ENCODE results near the gene MYO9A.
"Not testable (repeated sequence)": the region's sequence is repeated elsewhere in the genome, so short reads cannot be mapped to it uniquely, and the experiment has no call there.

Gene MYO9A

GRCh38 chr15:71880276-71880675, 237.7 kb downstream of the MYO9A start:
- H3K27ac ChIP-seq (ENCODE audit: poor library complexity, severe bottlenecking): no peak overlapping the region
- no peaks in the 10 kb centered on the region for H3K4me1 ChIP-seq (ENCODE audit: insufficient read depth, poor library complexity, severe bottlenecking)
- H3K27me3 ChIP-seq (ENCODE audit: insufficient read depth, poor library complexity, severe bottlenecking): no peaks in the 10 kb centered on the region
- no peak for TF ChIP-seq CTCF (IDR thresholded peaks at IDR 0.05; ENCODE audit: poor library complexity, severe bottlenecking)
- DNase-seq (ENCODE audit: low spot score) (no peak), ATAC-seq (ENCODE audit: low read depth) (no peak)
- peaks cover 50% of the 10 kb centered on the region for H3K36me3 ChIP-seq (ENCODE audit: low read depth)
- H3K9me3 ChIP-seq (ENCODE audit: severe bottlenecking): no peaks in the 10 kb centered on the region
- H3K4me3 ChIP-seq (ENCODE audit: severe bottlenecking): no peak overlapping the region

GRCh38 chr15:71874245-71874644, 243.7 kb downstream of the MYO9A start:
- no peak for DNase-seq (ENCODE audit: low spot score)
- no peak for TF ChIP-seq CTCF (IDR thresholded peaks at IDR 0.05; ENCODE audit: poor library complexity, severe bottlenecking)
- Histone ChIP-seq H3K4me3 (ENCODE audit: severe bottlenecking) (no peak overlapping the region), H3K36me3 (ENCODE audit: low read depth) (peaks cover 24% of the 10 kb centered on the region), H3K4me1 (ENCODE audit: insufficient read depth, poor library complexity, severe bottlenecking) (no peaks in the 10 kb centered on the region), H3K9me3 (ENCODE audit: severe bottlenecking) (no peaks in the 10 kb centered on the region), H3K27ac (ENCODE audit: poor library complexity, severe bottlenecking) (no peak overlapping the region), H3K27me3 (ENCODE audit: insufficient read depth, poor library complexity, severe bottlenecking) (no peaks in the 10 kb centered on the region)
- ATAC-seq (ENCODE audit: low read depth): no peak

GRCh38 chr15:71858232-71858631, 259.7 kb downstream of the MYO9A start:
- not testable (repeated sequence) for H3K9me3 ChIP-seq (ENCODE audit: severe bottlenecking); H3K27ac ChIP-seq (ENCODE audit: poor library complexity, severe bottlenecking); DNase-seq (ENCODE audit: low spot score); H3K4me1 ChIP-seq (ENCODE audit: insufficient read depth, poor library complexity, severe bottlenecking); ATAC-seq (ENCODE audit: low read depth); H3K4me3 ChIP-seq (ENCODE audit: severe bottlenecking); H3K27me3 ChIP-seq (ENCODE audit: insufficient read depth, poor library complexity, severe bottlenecking)
- peaks cover 24% of the 10 kb centered on the region for H3K36me3 ChIP-seq (ENCODE audit: low read depth)

GRCh38 chr15:71853543-71853942, 264.4 kb downstream of the MYO9A start:
- no peak overlapping the region for H3K27ac ChIP-seq (ENCODE audit: poor library complexity, severe bottlenecking)
- ATAC-seq (ENCODE audit: low read depth): no peak
- H3K4me3 ChIP-seq (ENCODE audit: severe bottlenecking): no peak overlapping the region
- H3K27me3 ChIP-seq (ENCODE audit: insufficient read depth, poor library complexity, severe bottlenecking): no peaks in the 10 kb centered on the region
- TF ChIP-seq CTCF (IDR thresholded peaks at IDR 0.05; ENCODE audit: poor library complexity, severe bottlenecking): no peak
- no peaks in the 10 kb centered on the region for H3K9me3 ChIP-seq (ENCODE audit: severe bottlenecking)
- H3K36me3 ChIP-seq (ENCODE audit: low read depth): peaks cover 48% of the 10 kb centered on the region
- H3K4me1 ChIP-seq (ENCODE audit: insufficient read depth, poor library complexity, severe bottlenecking): no peaks in the 10 kb centered on the region
- DNase-seq (ENCODE audit: low spot score): no peak

- Histone ChIP-seq H3K36me3 (ENCODE audit: low read depth) (peaks cover 38% of the 10 kb centered on the region), H3K27ac (ENCODE audit: poor library complexity, severe bottlenecking) (no peak overlapping the region), H3K4me1 (ENCODE audit: insufficient read depth, poor library complexity, severe bottlenecking) (no peaks in the 10 kb centered on the region), H3K27me3 (ENCODE audit: insufficient read depth, poor library complexity, severe bottlenecking) (no peaks in the 10 kb centered on the region), H3K9me3 (ENCODE audit: severe bottlenecking) (no peaks in the 10 kb centered on the region), H3K4me3 (ENCODE audit: severe bottlenecking) (no peak overlapping the region)
- DNase-seq (ENCODE audit: low spot score): no peak
- TF ChIP-seq CTCF (IDR thresholded peaks at IDR 0.05; ENCODE audit: poor library complexity, severe bottlenecking): no peak
- no peak for ATAC-seq (ENCODE audit: low read depth)
These were observed 273.0 kb downstream of the MYO9A start for GRCh38 chr15:71844916-71845315.
